K562 treated with DMSO at 1 percent for 24 hours (cell line): ENCODE results near the gene NT5C1A. TPM values are rescaled to one million over a fixed set of nuclear protein-coding genes. Genes with fewer than 3 reads are reported as not detected.

ENCODE experiments used
- total RNA-seq: library from RNA; unstranded; fragments of 300-600 nt; gene quantifications from 2 replicates; pipeline ENCODE4 v1.2.3, GENCODE V29; 2022; ENCODE audit warnings: low read depth; ENCODE audit not compliant: insufficient read depth

NT5C1A gene
- 0.29 TPM in 1 of 2 replicates, not detected in the other for total RNA-seq

DNA sequence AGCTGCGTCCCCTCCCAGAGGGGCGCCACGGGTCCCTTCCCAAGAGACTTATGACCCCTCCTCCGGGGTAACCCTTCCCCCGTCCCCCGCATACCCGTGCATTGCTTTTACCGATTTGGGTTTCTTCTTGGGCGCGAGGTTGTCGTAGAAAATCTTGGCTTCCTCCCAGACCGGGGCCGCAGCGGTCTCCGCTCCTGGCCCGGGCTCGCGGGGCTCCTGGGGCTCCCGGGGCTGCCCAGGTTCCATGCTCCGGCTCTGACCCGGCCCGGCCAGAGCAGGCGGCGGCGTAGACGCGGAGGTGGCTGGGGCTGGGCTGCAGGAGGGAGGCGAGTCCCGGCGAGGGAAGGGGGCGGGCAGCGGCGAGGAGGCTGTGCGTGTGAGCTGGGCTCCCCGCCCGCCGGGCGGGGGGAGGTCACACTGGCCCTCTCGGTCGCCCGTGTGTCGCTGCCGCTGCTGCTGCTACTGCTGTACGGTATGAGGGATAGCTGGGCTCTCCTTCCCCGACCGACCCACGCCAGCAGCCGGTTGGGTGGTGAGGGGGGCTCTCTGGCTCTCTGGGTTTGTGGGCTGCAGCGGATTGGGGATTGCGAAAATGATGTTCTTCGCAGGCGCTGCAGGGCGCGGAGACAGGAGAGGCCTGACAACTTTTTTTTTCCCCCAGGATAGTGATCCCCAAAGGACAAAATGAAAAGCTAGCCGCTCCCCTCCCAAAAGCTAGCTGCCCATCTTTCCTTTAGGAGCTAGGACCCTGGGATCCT, at the start of gene NT5C1A:
TSS of gene NT5C1A (minus strand) at position 315 of the 758 bp plus-strand sequence. CDS start at position 246, 69 bp downstream.

DNA sequence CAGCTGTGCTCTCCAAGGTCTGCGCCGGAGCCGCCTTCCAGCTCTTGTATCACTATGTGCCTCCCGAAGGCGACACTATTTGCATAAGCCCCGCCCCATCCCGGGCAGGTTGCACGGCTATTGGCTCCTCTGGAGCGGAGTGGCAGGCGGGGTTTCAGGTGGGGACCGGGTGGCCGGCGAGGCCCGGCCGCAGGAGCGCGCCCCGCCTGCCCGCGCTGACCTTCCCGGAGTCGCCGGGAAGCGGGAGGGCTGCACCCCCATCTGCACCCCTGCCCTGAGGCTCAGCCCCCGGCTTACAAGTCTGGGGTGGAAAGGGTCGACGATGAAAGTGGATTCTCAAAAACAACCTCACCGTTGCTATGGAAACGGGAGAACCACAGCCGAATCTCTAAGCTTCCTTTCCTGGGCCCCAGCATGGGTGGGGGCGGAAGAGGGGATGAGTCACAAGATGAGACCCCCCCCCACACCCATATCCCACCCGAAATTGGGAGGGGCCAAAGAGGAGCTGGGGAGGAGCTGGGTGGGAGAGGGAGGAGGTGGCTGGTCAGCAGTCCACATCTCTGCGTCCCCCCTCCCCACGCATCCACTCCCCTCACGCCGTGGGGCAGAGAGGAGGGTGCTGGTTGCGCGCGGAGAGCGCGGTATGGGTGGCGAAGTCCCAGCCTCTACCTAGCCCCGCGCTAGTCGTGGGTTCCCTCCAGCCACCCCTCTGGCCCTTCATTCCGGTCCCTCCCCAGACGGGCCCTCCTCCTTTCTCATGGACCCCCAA, 19.7 kb upstream of the NT5C1A start, which contains the start of gene HPCAL4:
TSS of gene HPCAL4 (minus strand) at position 51 of the 769 bp plus-strand sequence. CDS start 6,830 bp downstream, outside the sequence.

DNA sequence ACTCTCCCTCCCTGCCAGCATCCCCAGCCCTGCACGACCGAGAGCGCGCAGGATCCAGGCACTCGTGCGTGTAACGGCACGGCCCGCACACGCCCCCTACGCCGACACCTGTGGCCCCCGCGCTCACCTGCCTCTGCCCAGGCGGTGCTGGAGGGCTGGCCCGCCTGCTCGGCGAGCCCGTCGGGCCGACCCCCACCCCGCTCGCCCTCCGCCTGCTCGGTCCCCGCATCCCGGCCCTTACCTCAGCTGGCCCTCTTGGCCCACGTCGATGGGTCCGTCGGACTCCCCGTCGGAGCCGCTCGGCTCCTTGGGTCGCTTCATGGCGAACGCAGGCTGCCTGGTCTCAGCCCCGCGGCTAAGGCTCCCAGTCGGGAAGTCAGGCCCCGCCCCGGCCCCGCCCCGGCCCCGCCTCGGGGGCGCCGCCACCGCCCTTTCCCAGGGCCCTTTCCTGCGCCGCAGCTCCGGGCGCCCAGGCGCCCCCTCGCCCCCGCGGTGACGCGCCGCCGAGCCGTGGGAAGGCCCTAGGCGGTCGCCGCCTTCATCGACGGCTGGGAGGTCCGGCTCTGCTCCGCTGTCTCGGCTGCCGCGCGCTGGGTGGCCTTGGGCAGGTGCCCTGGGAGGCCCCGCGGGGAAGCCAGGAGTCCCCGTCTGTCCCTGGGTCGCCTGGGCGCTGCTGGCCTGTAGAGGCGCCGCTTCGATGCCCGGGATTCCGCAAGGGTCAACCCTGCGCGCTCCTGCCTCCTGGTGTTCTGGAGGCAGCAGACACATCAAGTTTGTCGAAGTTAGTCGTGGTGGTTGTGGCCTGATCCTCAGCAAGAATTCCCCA, 32.4 kb downstream of the NT5C1A start, which contains the start of gene HEYL:
TSS of gene HEYL (minus strand) at position 339 of the 826 bp plus-strand sequence. CDS start at position 321, 18 bp downstream.

Other genes starting within 250 kb of the NT5C1A start
- 0.88 and 0.90 TPM in 2 replicates for gene BMP8A, start 180.5 kb downstream of the NT5C1A start, total RNA-seq
- 137 and 147 TPM in 2 replicates for gene PABPC4, start 95.3 kb downstream of the NT5C1A start, total RNA-seq
- gene HEYL, start 32.5 kb downstream of the NT5C1A start, total RNA-seq, result 1.5 and 2.0 TPM in 2 replicates
- gene HPCAL4, start 19.3 kb upstream of the NT5C1A start, total RNA-seq, result 0.09 and 0.17 TPM in 2 replicates
- 121 and 122 TPM in 2 replicates for gene PPIE, start 66.8 kb upstream of the NT5C1A start, total RNA-seq
- 1.1 and 2.3 TPM in 2 replicates for gene OXCT2, start 99.2 kb upstream of the NT5C1A start, total RNA-seq
- 1.7 TPM in 2 replicates for gene BMP8B, start 116.8 kb upstream of the NT5C1A start, total RNA-seq
- gene TRIT1, start 211.4 kb upstream of the NT5C1A start, total RNA-seq, result 24.0 and 30.1 TPM in 2 replicates
- gene MYCL, start 229.8 kb upstream of the NT5C1A start, total RNA-seq, result 14.5 and 18.3 TPM in 2 replicates